Endothelial cell (in vitro differentiated cells): ENCODE data around the gene COL24A1. TPM values are rescaled to one million over a fixed set of nuclear protein-coding genes. Genes with fewer than 3 reads are reported as not detected.
"Not testable (repeated sequence)": the region's sequence is repeated elsewhere in the genome, so short reads cannot be mapped to it uniquely, and the experiment has no call there.

Experiments used
- DNase-seq: peaks from one replicate; pipeline ENCODE4 v3.0.0; 2021; ENCODE audit warnings: low spot score
- H3K27ac Mint-ChIP-seq: one replicate; pipeline ENCODE4 v1.8.0; 2021; ENCODE audit warnings: mixed read lengths, inconsistent platforms; ENCODE audit not compliant: unreplicated experiment
- H3K27me3 Mint-ChIP-seq: one replicate; pipeline ENCODE4 v1.8.0; 2021; ENCODE audit warnings: mild to moderate bottlenecking, moderate library complexity, mixed read lengths, inconsistent platforms; ENCODE audit not compliant: unreplicated experiment
- H3K36me3 Mint-ChIP-seq: one replicate; pipeline ENCODE4 v1.8.0; 2021; ENCODE audit warnings: mild to moderate bottlenecking, low read depth, mixed read lengths, inconsistent platforms; ENCODE audit not compliant: unreplicated experiment
- H3K4me1 Mint-ChIP-seq: one replicate; pipeline ENCODE4 v1.8.0; 2021; ENCODE audit warnings: mild to moderate bottlenecking, mixed read lengths, inconsistent platforms; ENCODE audit not compliant: unreplicated experiment
- H3K4me3 Mint-ChIP-seq: one replicate; pipeline ENCODE4 v1.8.0; 2021; ENCODE audit warnings: mild to moderate bottlenecking, mixed read lengths, inconsistent platforms; ENCODE audit not compliant: unreplicated experiment
- H3K9me3 Mint-ChIP-seq: one replicate; pipeline ENCODE4 v1.8.0; 2021; ENCODE audit warnings: mixed read lengths, inconsistent platforms; ENCODE audit not compliant: unreplicated experiment
- CTCF ChIP-seq: fragments of 200-600 bp; sonication (generic); IDR thresholded peaks from one replicate; pipeline ENCODE4 v1.5.0; 2021; ENCODE audit warnings: antibody characterized with exemption; ENCODE audit not compliant: unreplicated experiment
- total RNA-seq: library from RNA; stranded (reverse); fragmentation: NEBNext Ultra II Directional; extraction: Animal tissue kit (Norgen Biotek cat#: 25700); gene quantifications from one replicate; pipeline ENCODE4 v1.2.1, GENCODE V29; 2021; ENCODE audit not compliant: unreplicated experiment

The COL24A1 gene
- total RNA-seq, 1 donor from 2014 or later: 0.74 TPM

GRCh38 chr1:85799737-85800136 is 356.8 kb downstream of the COL24A1 start:
- Mint-ChIP-seq H3K27me3 (no peaks in the 10 kb centered on the region), H3K4me3 (no peak overlapping the region), H3K4me1 (no peaks in the 10 kb centered on the region), H3K9me3 (no peaks in the 10 kb centered on the region), H3K36me3 (no peaks in the 10 kb centered on the region), H3K27ac (no peak overlapping the region)
- TF ChIP-seq CTCF: no peak
- no peak for DNase-seq

- Mint-ChIP-seq H3K27me3 (no peaks in the 10 kb centered on the region), H3K4me1 (no peaks in the 10 kb centered on the region), H3K27ac (no peak overlapping the region), H3K4me3 (no peak overlapping the region), H3K9me3 (no peaks in the 10 kb centered on the region), H3K36me3 (no peaks in the 10 kb centered on the region)
- DNase-seq: no peak
- TF ChIP-seq CTCF: no peak
Measured at GRCh38 chr1:85798419-85798818, 358.2 kb downstream of the COL24A1 start.

GRCh38 chr1:85777021-85777420 is 379.6 kb downstream of the COL24A1 start:
- not testable (repeated sequence) for H3K4me1 Mint-ChIP-seq, H3K4me3 Mint-ChIP-seq, H3K27me3 Mint-ChIP-seq, H3K27ac Mint-ChIP-seq, H3K9me3 Mint-ChIP-seq, DNase-seq, H3K36me3 Mint-ChIP-seq

- DNase-seq: no peak
- H3K36me3 Mint-ChIP-seq: no peaks in the 10 kb centered on the region
- no peak for TF ChIP-seq CTCF
- no peaks in the 10 kb centered on the region for H3K9me3 Mint-ChIP-seq
- no peak overlapping the region for H3K27ac Mint-ChIP-seq
- H3K27me3 Mint-ChIP-seq: no peaks in the 10 kb centered on the region
- no peaks in the 10 kb centered on the region for H3K4me1 Mint-ChIP-seq
- no peak overlapping the region for H3K4me3 Mint-ChIP-seq
Measured at GRCh38 chr1:85762804-85763203, 393.8 kb downstream of the COL24A1 start.

- Mint-ChIP-seq H3K36me3 (no peaks in the 10 kb centered on the region), H3K27ac (no peak overlapping the region), H3K4me1 (no peaks in the 10 kb centered on the region), H3K9me3 (no peaks in the 10 kb centered on the region), H3K4me3 (no peak overlapping the region), H3K27me3 (no peaks in the 10 kb centered on the region)
- DNase-seq: no peak
- no peak for TF ChIP-seq CTCF
Measured at GRCh38 chr1:85756864-85757263, 399.7 kb downstream of the COL24A1 start.

GRCh38 chr1:85748120-85748519 is 408.5 kb downstream of the COL24A1 start:
- no peak for TF ChIP-seq CTCF
- Mint-ChIP-seq H3K4me3 (no peak overlapping the region), H3K36me3 (no peaks in the 10 kb centered on the region), H3K27me3 (no peaks in the 10 kb centered on the region), H3K4me1 (no peaks in the 10 kb centered on the region), H3K27ac (no peak overlapping the region), H3K9me3 (no peaks in the 10 kb centered on the region)
- DNase-seq: no peak
